MM.1S (cell line): ENCODE data around the gene LRRN2.

Experiments used
- CTCF ChIP-seq: fragments of 300-600 bp; sonication (generic); IDR thresholded peaks from 2 replicates; pipeline ENCODE4 v1.5.1; 2016; ENCODE audit warnings: antibody characterized with exemption, low read length, mixed read lengths
- EZH2 ChIP-seq: fragments of 300-600 bp; sonication (generic); optimal IDR thresholded peaks from 2 replicates; pipeline ENCODE3; 2017; ENCODE audit warnings: low read depth, mild to moderate bottlenecking, antibody characterized with exemption, low read length, mixed read lengths
- EZH2phosphoT487 ChIP-seq: fragments of 300-600 bp; sonication (generic); IDR thresholded peaks from 2 replicates; pipeline ENCODE4 v1.6.1; 2018; ENCODE audit warnings: antibody characterized with exemption, low read length

DNA sequence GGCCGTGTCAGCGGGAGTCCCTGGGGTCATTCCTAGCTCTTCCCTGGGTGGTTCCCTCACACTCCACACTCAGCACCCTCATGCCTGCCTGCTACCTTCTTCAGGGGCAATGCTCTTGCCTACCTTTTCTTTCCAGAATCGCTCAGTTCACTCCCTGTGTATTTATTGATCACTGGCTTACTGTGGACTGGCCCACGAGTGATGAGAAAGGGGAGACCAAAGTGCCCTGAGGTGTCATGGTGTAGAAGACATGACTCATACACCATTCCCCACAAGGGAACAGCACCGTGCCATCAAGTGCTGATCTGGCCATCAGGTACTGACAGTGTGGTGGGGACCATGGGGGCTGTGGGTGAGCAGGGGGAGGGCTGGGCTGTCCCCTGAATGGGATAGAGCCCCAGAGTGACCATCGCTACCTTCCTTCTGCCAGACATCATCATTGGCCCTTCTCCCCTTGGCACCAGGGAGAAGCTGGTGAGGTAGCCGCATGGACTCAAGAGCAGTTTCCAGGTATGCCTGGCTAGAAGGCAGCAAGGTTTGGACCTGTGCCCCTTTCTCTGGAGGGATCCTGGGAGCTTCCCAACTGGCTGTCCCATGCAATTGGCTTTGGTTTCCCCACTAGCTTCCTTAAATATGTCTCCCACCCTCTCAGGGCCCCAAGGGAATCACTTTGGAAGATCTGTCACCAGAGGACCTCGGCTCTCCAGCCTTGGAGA, 17.2 kb upstream of the LRRN2 start:
- TF ChIP-seq CTCF (no peak), EZH2 (no peak), EZH2phosphoT487 (no peak)
